HG03095 (cell line): ENCODE measurements around the gene PLAAT4.
"Not testable (repeated sequence)": the region's sequence is repeated elsewhere in the genome, so short reads cannot be mapped to it uniquely, and the experiment has no call there.

ENCODE experiments used
- ATAC-seq: cut with Tn5 transposase; IDR thresholded peaks from one replicate; pipeline ENCODE4 v1.9.1; 2021; ENCODE audit warnings: moderate library complexity; ENCODE audit not compliant: unreplicated experiment

Gene PLAAT4

DNA sequence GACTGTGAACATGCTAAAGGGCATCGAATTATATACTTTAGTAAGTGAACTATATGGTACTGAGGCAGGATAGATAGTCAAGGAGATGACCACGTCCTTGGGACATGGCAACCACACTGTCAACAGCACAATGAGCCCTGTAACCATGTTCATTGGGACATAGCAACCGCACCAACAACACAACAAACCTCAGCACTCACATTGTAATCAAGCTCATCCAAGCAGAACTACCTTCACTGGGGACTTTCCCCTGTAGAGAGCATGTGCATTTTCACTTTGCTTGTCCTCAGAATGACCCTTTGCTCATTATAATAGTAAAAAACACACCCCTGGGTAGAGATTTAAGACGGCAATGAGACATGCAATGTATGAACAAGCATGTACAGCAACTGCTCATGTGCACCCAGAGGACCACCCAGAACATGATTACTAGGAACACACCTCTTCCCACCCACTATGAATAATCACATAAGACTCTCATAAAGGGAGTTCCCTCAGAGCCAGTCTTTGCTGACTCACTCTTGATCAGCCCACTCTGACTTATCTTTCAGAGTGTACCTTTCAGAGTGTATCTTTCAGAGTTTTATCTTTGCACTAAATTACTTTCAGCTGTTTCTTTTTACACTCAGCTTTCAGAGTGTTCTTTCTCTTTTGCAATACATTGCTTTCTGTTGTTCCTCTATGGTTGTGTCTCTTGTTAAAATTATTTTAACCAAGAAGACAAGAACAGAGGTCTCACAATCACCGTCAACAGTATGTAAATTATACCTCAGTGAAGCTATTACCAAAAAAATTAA is 30.6 kb downstream of the PLAAT4 start:
- ATAC-seq = peak; percentile 80

DNA sequence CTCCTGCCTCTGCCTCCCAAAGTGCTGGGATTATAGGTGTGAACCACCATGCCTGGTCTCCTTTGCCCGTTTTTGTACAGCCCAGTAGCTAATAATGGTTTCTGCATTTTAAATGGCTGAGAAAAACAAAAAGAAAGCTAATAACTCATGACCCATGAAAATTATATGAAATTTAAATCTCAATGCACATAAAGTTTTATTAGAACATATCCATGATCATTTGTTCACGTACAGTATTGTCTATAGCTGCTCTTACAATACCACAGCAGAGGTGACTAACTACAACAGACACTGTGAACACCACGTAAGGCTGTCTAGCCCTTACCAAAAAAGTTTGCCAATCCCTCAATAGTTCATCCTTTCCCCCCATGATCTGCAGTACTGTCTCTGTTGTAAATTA is 33.0 kb downstream of the PLAAT4 start:
- no peak for ATAC-seq

DNA sequence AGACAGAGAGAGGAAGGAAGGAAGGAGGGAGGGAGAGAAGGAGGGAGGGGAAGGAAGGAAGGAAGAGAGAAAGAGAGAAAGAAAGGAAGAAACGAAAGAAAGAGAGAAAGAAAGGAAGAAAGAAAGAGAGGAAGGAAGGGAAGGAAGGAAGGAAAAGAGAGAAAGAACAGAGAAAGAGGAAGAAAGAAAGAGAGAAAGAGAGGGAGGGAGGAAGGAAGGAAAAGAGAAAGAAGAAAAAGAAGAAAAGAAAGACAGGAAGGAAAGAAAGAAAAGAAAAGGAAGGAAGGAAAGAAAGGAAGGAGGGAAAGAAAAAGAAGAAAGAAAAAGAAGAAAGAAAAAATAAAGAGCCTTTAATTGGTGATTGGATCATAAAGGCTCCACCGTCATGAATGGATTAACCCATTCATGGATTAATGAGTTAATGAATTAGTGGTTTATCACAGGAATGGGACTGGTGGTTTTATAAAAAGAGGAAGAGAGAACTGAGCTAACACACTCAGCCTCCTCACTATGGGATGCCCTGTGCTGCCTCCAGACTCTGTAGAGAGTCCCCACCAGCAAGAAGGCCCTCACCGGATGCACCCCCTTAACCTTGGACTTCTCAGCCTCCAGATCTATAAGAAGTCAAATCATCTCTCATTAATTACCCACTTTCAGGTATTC is 35.5 kb downstream of the PLAAT4 start:
- ATAC-seq = no peak

DNA sequence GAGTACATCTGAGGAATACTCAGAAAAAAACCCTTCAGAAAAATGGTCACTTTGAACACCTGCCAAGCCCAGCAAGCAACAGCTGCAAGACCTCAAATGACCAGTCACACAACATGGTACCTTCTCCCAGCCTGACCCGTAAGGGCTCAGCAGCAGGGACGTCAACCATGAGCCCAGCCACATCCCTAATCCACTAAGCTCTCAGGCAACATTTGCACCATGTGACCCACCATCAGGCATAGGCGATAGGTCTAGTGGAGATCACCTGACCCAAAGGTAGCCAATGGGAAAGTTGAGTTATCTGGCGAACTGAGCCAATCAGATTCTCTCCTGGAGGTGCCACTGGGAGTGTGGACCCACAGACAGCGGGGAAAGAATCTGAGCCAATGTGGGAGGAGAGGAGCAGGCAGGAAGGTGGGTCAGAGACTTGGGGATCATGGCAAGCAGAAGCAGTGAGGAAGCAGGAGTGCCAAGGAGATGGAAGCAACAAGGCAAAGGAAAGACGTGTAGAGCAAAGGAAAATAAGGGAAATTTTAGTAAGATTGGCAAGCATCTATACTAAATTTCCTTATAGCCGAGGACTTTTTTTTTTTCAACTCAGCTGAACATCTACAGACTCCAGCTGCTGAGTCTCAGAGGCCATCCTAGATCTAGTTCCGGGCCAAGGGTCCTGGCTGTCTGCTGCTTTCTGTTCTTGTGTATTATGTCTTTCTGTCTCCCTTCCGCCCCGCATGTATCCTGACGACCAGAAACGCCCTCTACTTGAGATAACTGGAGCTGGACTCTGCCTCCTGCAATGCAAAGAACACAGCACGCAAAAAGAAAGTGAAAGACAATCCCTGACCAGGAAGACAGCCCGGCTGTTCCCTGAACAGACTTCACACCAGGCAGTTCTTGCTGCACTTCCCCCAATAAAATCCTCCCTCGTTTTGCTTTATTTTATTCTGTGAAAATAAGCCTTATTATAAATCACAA is 37.6 kb downstream of the PLAAT4 start:
- ATAC-seq = no peak

DNA sequence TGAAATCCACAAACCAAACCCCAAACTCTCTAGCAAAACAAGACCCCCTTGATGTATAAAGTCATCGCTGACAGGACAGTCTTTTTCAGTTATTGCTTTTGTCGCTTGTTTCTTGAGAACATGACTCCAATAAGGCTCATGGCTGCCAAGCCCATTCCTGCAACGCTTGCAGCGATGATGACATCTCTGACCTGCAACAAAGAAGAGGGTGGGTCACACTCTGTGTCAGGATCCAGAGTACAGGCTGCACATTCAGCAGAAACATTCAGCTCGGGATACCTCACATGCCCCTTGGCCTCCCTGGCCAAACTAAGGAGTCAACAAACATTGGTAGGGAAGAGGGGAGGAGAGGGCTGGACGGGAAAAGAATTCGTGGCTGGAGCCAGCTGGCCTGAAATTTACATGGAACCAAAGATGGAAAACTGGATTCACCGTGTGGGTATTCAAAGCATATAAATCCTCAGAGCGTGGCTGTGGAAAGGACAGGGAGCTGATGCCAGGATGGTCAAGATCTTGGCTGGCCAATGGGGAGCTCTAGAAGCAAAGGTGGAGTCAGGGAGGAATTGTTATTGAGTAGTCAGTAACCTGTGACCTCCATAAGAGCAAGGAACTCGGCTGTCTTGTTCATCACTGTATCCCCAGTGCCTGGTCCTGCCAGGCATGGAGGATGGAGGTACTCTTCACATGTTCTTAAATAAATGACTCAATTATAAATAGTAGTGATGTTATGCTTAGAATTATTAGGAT is 38.4 kb downstream of the PLAAT4 start:
- ATAC-seq = no peak

DNA sequence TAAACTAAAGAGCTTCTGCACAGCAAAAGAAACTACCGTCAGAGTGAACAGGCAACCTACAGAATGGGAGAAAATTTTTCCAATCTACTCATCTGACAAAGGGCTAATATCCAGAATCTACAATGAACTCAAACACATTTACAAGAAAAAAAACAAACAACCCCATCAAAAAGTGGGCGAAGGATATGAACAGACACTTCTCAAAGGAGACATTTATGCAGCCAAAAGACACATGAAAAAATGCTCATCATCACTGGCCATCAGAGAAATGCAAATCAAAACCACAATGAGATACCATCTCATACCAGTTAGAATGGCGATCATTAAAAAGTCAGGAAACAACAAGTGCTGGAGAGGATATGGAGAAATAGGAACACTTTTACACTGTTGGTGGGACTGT is 42.3 kb downstream of the PLAAT4 start:
- not testable (repeated sequence) for ATAC-seq

DNA sequence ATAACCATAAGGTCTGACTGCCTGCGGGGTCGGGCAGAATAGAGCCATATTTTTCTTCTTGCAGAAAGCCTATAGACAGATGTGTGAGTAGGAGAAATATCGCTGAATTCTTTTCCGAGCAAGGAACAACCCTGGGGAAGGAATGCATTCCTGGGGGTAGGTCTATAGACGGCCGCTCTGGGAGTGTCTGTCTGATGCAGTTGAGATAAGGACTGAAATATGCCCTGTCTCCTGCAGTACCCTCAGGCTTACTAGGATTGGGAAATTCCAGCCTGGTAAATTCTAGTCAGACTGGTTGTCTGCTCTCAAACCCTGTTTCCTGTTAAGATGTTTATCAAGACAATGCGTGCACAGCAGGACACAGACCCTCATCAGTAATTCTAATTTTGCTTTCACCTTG is 44.6 kb downstream of the PLAAT4 start:
- not testable (repeated sequence) for ATAC-seq

DNA sequence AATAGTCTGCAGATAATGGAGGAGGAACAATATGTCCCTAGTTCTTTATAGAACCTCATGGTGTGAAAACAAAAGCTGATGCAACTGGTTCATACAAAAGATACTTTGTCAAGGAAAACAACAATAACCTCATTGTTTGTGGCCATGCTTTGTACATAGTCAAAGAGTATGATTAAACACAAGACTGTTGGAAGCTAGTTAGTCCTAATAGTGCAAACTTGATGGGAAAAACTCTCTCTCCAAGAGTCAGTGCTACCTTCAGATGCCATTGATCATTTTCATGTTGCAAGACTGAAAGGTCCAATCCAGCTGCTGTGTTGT is 46.7 kb downstream of the PLAAT4 start:
- ATAC-seq = no peak

DNA sequence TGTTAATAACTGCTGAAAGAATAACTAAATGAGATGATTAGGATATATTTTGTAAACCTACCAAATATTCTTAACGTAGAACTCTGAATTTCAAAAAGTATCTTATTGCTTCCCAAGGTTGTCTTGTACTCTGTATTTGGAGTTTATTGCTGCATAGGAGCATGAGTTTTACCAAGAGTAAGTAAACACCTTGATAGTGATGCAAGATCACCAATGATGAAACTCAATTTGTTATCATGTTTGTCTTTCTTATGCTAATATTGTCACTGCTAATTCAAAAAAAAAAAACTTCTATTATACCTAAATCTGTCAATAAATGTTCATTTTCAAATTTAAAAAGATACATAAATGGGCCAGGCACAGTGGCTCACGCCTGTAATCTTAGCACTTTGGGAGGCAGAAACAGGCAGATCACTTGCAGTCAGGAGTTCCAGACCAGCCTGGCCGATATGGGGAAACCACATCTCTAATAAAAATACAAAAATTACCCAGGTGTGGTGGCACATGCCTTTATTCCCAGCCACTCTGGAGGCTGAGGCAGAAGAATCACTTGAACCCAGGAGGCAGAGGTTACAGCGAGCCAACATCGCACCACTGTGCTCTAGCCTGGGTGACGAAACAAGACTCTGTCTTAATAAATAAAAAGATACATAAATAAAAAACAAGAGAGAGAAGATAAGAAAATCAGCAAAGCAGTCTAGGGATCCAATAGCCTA is 50.0 kb downstream of the PLAAT4 start:
- ATAC-seq = no peak

DNA sequence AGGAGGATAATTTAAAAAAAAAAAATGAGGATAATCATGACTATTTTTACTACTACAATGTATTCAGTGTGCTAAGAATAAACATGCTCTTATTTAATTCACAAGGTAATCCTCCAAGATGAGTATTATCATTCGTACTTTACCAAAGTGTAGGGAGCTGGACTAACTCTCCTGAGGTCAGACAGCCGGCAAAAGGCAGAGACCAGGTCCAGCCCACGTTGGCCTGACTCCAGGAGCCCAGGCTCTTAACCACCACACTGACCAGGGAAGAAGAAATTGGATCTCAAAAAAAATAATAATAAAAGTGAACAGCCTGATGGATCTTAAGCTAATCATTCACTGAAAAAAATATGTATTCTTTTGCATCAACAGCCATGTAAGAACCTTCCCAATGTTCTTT is 52.4 kb downstream of the PLAAT4 start:
- no peak for ATAC-seq

DNA sequence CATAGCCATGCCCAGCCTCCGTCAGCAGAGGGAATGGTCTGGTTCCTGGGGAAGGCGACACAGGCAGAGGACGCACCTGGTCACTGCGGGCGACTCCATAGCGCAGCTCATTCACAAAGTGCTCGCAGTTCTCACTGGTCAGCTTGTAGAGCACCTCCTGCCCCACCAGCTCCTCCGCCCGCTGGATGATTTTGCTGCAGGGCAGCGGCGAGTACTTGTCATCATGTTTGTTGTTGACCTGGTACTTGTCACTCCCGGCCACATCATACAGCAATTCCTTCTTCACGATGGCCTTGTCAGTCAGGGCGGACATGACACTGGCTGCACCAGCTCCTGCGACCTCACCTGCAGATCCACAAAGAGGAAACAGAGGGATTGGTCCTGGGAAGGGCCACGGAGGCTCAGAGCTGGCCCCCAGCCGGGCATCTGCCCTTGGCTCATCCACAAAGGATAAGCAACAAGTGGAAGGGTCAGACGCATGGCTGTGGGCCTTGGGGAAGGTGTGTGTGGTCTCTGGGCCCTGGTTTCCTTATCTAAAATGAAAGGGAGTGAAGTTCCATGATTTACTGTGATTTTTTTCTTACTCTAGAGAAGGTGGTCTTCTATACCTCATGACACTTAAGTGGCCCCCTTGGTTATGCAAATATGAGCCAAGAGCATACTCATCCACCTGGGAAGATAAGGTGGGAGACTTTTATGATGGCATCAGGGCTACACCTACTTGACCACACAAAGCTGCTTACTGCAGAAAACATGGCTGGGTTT is 53.6 kb downstream of the PLAAT4 start:
- no peak for ATAC-seq

DNA sequence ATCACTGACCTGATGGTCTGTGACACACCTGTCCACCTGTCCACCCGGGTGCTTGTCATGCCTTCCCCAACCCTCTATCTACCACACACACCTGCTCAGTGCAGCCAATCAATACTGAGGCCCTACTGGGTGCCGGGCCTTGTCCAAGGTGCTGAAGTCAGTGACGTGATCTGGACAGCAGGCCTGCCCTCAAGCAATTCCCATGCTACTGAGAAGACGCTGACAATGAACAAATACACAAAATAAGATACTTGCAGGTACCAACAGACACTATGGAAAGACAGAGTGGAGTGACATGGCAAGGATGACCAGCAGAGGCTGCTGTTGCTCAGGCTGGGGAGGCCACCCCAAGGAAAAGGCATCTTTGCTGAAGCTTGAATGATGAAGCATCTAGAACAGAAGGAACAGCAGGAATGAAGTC is 56.4 kb downstream of the PLAAT4 start:
- no peak for ATAC-seq

DNA sequence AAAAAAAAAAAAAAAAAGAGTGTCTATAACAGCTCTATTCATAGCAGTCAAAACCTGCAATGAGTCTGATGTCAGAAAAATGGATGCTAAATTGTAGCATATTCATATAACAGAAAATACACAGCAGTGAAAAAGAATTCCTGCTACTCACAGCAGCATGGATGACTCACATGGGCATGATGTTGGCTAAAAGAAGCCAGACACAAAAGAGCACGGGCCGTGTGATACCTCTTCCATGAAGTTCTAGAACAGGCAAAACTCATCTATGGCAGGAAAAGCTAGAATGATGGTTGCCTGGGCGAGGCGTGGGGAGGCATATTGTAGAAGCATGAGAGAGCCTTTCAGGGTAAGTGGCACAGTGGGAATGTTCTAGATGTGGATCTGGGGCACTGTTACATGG is 58.7 kb downstream of the PLAAT4 start:
- no peak for ATAC-seq
